SJCRH30 (cell line): ENCODE measurements around the gene UBR3. TPM values are rescaled to one million over a fixed set of nuclear protein-coding genes. Genes with fewer than 3 reads are reported as not detected.

Source experiments
- DNase-seq, 2 experiments: peaks; one replicate each; pipeline ENCODE4 v3.0.0-alpha.2; 2015 to 2020
- H3K27ac ChIP-seq: fragments of 250-450 bp; sonication (Bioruptor Pico); 2 replicates; pipeline ENCODE4 v1.5.1; 2020; ENCODE audit warnings: mild to moderate bottlenecking, moderate library complexity
- H3K27me3 ChIP-seq: fragments of 250-450 bp; sonication (Bioruptor Pico); 2 replicates; pipeline ENCODE4 v1.5.1; 2020; ENCODE audit warnings: mild to moderate bottlenecking, moderate library complexity
- H3K36me3 ChIP-seq: fragments of 250-450 bp; sonication (Bioruptor Pico); 2 replicates; pipeline ENCODE4 v1.5.1; 2020; ENCODE audit warnings: mild to moderate bottlenecking, moderate library complexity
- H3K4me1 ChIP-seq: fragments of 250-450 bp; sonication (Bioruptor Pico); 2 replicates; pipeline ENCODE4 v1.5.1; 2020; ENCODE audit warnings: mild to moderate bottlenecking, moderate library complexity
- H3K4me3 ChIP-seq: fragments of 250-450 bp; sonication (Bioruptor Pico); 2 replicates; pipeline ENCODE4 v1.5.1; 2020; ENCODE audit warnings: mild to moderate bottlenecking, moderate library complexity
- H3K9me3 ChIP-seq: fragments of 250-450 bp; sonication (Bioruptor Pico); replicated peaks from 2 replicates; pipeline ENCODE4 v1.5.1; 2020; ENCODE audit warnings: mild to moderate bottlenecking, moderate library complexity
- total RNA-seq: library from RNA; depleted of rRNA; stranded (reverse); fragments of >200 nt; shearing (Covaris generic); gene quantifications from 2 replicates; pipeline ENCODE4 v1.2.3, GENCODE V29; 2014

Gene UBR3
- total RNA-seq, 1 experiment from 2014 or later: 31.4 TPM

DNA sequence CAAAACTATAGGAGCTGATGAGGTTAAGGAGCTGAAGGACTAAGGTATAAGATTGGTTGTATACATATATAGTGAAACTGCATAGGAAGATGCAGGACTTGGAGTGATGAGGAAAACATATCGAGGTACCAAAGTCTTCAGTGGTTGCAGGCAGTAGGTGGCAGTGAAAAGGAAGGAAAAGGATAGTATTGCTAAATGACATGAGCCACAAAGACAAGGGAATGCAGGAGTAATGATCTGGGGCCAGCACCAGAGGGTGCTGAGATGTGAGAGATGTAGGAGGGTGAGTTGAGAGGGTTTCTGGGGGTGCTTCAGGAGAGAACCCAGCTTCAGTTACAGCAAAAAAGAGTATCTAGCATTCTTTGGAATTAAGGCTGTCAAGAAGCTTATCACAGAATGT lies 178.4 kb downstream of the UBR3 start:
- H3K4me1 ChIP-seq: no peaks in the 10 kb centered on the region
- no peak overlapping the region for H3K4me3 ChIP-seq
- no peak for DNase-seq
- H3K9me3 ChIP-seq: no peaks in the 10 kb centered on the region
- H3K36me3 ChIP-seq: peaks cover 12% of the 10 kb centered on the region
- no peak overlapping the region for H3K27ac ChIP-seq
- H3K27me3 ChIP-seq: no peaks in the 10 kb centered on the region

DNA sequence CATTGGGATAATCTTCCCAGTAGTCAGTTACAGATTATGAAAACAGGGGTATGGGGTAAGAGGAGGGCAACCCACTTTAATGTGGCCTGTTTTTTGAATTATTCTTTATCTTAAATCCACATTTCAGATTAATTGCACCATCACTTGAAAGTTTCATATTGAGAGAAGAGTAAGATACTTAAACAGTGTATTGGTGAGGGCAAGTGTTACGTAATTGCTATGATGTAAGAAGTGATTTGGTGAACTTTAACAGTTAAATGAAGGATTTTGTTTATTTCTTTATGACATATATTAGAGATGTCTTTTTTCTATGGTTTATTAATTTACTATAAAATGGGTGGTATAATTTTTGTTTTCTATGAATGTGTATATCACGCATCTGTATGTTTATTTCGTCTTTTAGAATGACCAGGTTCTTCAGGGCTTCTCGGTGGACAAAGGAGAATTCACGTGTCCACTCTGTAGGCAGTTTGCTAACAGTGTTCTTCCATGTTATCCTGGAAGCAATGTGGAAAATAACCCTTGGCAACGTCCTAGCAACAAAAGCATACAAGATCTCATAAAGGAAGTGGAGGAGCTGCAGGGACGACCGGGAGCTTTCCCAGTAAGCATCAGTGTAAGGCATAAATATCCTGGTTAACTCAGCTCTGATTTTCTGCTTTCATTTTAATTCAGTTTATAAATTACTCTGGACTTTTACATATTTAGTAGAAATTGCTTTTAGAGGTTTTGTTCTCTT lies 179.5 kb downstream of the UBR3 start:
- Histone ChIP-seq H3K4me1 (no peaks in the 10 kb centered on the region), H3K27me3 (no peaks in the 10 kb centered on the region), H3K27ac (no peak overlapping the region), H3K9me3 (no peaks in the 10 kb centered on the region), H3K36me3 (peaks cover 10% of the 10 kb centered on the region), H3K4me3 (no peak overlapping the region)
- no peak for DNase-seq

DNA sequence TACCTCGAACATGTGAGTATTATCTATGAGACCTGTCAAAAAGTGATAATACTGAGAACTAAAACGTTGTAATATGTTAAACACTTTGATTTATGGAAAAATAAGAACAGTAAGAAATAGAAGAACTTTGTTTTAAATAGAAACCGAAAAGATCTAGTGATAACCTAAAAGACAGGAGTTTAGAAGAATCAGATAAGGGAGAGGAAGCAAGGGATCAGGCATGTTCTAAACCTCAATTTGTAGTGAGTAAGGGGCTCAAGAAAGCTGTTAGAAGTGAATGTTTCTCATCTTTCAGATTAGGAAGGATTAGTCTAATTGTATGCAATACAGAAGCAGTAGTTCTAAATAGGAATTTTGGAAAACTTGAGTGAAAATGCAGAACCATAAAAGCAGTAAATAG lies 182.0 kb downstream of the UBR3 start:
- no peak overlapping the region for H3K27ac ChIP-seq
- H3K9me3 ChIP-seq: no peaks in the 10 kb centered on the region
- H3K4me1 ChIP-seq: no peaks in the 10 kb centered on the region
- H3K4me3 ChIP-seq: no peak overlapping the region
- H3K27me3 ChIP-seq: no peaks in the 10 kb centered on the region
- DNase-seq: no peak
- H3K36me3 ChIP-seq: peaks cover 6% of the 10 kb centered on the region

DNA sequence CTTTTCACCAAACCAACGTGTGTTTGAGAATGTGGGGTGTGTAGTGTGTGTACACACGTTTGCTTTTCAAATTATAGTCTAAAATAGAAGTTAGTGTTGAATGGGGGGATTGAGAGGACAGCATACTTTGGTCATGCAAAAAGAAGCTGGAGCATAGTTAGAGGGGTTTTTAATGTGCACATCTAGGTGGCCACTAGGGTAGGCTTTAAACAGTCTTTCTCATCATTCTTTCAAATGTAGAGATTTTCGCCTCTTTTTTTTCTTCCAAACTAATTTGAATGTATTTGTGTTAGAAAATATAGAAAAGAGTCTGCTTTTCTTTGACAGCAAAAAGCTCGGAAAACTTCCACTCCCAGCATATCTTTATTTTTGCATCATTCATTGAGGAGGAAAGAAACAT lies 185.5 kb downstream of the UBR3 start:
- no peak overlapping the region for H3K27ac ChIP-seq
- no peak for DNase-seq
- H3K36me3 ChIP-seq: peaks cover 5% of the 10 kb centered on the region
- H3K9me3 ChIP-seq: no peaks in the 10 kb centered on the region
- H3K27me3 ChIP-seq: no peaks in the 10 kb centered on the region
- H3K4me1 ChIP-seq: no peaks in the 10 kb centered on the region
- no peak overlapping the region for H3K4me3 ChIP-seq

DNA sequence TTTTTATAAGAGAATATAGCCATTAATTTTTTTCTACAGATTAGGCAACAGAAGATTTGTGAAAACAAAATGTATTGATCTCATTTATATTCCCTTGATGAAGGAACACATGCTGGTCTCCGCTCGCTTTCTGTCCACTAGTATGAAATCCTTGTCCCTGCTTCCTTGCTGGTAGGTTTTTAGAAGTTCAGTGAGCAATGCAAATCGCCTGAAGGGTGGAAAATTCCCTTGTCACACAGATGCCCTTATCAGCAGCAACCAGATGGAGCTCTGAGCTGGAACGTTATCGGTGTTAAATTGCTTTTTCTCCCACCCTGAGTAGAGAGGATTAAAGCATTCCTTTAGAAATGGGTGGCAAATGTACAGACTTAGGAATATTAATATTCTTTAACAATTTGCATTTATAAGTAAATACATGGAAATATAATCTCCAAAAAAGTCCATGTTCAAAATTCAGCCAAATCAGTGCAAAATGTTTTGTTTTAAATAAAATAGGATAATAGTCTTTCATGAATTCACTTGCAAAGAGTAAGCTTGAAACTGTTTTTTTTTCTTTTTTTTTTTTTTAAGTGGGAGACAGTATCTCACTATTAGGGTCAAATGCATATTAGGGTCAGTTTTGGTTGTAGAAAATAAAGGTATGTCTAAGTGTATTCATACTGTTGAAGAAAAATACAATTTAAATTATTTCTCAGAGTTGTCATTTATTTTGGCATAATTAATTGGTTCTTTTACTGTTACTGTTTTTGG lies 186.7 kb downstream of the UBR3 start:
- no peak overlapping the region for H3K4me3 ChIP-seq
- peak in 1 of 2 experiments; percentile 28 for DNase-seq
- H3K4me1 ChIP-seq: no peaks in the 10 kb centered on the region
- H3K27ac ChIP-seq: no peak overlapping the region
- peaks cover 7% of the 10 kb centered on the region; the same call in 1 of the 2 replicates for H3K36me3 ChIP-seq
- no peaks in the 10 kb centered on the region for H3K9me3 ChIP-seq
- no peaks in the 10 kb centered on the region for H3K27me3 ChIP-seq

DNA sequence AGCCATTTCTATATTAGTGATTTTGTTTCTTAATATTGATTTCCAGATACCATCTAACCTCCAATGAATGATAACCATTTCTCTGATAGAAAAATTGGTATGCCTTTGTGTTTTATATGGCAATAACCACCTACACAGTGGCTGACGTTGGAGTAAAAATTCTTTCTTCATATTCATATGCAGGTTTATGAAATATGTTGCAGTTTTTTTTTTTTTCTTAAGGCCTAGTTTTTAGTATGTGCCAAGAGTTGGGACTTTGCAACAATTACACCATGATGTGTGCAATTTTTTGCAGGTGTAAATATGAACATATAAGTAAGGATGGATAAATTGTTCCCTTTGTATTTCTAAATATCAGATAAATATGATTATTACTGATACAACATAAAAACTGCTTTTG lies 187.5 kb downstream of the UBR3 start:
- no peak overlapping the region for H3K27ac ChIP-seq
- no peaks in the 10 kb centered on the region for H3K27me3 ChIP-seq
- H3K4me3 ChIP-seq: no peak overlapping the region
- DNase-seq: no peak
- no peaks in the 10 kb centered on the region for H3K4me1 ChIP-seq
- H3K36me3 ChIP-seq: peaks cover 7% of the 10 kb centered on the region; the same call in 1 of the 2 replicates
- no peaks in the 10 kb centered on the region for H3K9me3 ChIP-seq

DNA sequence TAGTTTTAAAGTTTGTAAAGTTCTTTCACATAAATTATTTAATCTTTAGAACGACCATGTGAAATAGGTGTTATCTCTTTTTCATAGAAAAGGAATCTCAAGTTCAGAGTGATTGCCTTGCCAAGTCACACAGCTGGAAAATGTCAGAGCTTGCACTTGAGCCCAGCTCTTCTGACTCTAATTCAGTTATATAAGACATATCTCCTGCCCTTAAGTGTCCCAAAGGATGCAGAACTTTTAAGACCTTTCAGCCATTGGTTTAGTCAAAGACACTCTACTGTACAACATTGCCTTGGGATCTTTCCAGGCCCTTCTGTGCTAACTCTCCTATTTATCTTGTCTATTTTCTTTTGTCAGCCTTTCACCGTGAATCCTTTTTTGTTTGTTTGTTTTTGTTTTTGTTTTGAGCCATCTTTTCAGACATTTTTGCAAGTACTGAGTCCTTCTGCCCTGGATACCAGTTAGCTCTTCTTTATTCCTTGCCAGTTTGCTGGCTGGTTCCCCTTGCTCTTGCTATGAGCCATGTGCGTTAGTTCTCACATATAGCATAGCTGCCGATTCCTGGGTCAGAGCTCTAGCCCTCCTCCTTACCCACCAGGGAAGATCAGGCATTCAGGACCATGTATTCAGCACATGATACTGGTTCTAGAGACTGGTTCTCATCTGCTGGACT lies 190.7 kb downstream of the UBR3 start:
- H3K36me3 ChIP-seq: peaks cover 10% of the 10 kb centered on the region
- no peak overlapping the region for H3K4me3 ChIP-seq
- no peak overlapping the region for H3K27ac ChIP-seq
- H3K4me1 ChIP-seq: no peaks in the 10 kb centered on the region
- H3K27me3 ChIP-seq: no peaks in the 10 kb centered on the region
- no peaks in the 10 kb centered on the region for H3K9me3 ChIP-seq
- no peak for DNase-seq

DNA sequence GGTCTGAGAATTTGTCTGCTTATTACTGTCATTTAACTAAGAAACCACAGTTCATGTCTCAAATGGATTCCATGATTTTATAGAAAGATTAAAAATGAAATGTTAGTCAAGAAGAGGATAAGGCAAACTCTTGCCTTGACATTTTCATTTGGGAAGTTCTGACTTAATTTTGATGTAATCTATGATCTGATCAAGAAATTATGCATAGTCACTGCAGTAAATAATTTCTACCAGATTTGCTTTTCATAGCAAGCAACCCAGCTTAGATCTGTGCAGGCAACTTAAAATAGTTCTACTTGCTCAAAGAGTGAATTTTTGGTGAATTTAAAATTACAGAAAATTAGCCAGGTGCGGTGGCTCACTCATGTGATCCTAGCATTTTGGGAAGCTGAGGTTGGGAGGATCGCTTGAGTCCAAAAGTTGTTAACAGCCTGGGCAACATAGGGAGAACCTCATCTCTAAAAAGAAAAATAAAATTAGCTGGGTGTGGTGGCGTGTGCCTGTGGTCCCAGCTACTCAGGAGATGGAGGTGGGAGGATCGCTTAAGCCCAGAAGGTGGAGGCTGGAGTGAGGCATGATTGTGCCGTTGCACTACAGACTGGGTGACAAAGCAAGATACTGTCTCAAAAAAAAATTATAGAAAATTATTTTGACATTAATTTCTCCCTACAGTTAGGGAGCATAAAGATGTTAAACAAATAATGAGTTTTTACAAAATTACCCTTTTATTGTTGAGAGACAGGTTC lies 192.0 kb downstream of the UBR3 start:
- Histone ChIP-seq H3K27ac (no peak overlapping the region), H3K4me1 (no peaks in the 10 kb centered on the region), H3K27me3 (no peaks in the 10 kb centered on the region), H3K9me3 (no peaks in the 10 kb centered on the region), H3K4me3 (no peak overlapping the region), H3K36me3 (peaks cover 10% of the 10 kb centered on the region)
- no peak for DNase-seq

DNA sequence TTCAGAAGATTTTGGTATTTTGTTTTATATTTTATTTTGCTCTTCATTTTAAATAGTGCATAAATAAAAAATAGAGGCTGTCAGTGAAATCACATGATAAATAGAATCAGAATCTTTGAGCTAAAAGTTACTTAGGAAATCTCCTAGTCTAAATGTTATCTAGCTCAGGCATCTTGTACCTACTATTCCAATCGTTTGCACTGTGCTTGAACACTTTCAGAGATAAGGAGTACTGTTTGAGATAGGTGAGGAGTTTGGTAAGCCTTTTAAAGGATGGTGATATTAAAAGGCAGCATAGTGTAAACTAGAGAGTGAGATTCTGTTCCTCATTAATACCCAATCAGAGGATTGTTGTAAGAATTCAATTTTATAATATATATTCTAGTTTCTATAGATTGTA lies 193.5 kb downstream of the UBR3 start:
- Histone ChIP-seq H3K4me1 (no peaks in the 10 kb centered on the region), H3K36me3 (peaks cover 10% of the 10 kb centered on the region), H3K4me3 (no peak overlapping the region), H3K27ac (no peak overlapping the region), H3K27me3 (no peaks in the 10 kb centered on the region), H3K9me3 (no peaks in the 10 kb centered on the region)
- DNase-seq: no peak

DNA sequence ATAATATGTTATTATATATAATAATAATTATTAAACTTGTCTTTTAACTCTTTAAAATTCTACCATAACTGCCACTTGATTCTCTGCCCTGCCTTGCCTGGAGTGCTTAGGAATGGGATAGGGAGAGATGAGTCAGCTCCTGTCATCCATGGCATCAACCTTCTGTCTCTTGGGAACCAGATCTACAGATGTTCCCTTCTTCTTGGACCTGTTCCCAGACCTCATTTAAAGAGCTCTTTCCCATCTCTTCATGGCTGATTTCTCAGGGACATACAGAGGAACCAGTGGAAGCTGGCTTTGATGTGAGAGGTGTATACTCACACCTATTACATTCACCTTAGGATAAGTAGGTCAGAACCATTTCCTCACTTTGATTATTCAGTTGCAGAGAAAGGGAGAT lies 195.4 kb downstream of the UBR3 start:
- H3K27ac ChIP-seq: no peak overlapping the region
- peak; percentile 8 to 53 for DNase-seq

DNA sequence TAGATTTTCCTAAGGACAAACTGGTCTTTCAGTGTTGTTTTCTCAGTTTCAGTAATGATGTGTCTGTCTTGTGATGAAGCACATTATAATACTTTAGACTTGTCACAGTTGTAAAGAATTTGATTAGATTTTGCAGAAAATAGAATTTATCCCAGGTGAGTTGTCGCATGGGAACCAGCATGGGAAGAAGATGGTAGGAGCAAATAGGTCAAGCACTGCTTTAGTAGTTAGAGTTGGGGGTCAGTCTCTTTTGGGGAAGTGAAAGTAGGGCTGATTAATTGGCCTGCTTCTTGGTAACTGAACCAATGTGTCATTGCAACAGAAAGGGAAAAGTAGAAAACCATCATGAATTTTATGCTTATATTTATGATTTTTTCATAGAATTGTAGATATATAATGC lies 197.5 kb downstream of the UBR3 start:
- peaks cover 8% of the 10 kb centered on the region; the same call in 1 of the 2 replicates for H3K36me3 ChIP-seq
- H3K4me3 ChIP-seq: no peak overlapping the region

More for the DNA sequence above, 195.4 kb downstream of the UBR3 start:
- no peaks in the 10 kb centered on the region for H3K9me3 ChIP-seq
- no peaks in the 10 kb centered on the region for H3K27me3 ChIP-seq
- no peaks in the 10 kb centered on the region for H3K4me1 ChIP-seq
- H3K4me3 ChIP-seq: no peak overlapping the region
- peaks cover 8% of the 10 kb centered on the region for H3K36me3 ChIP-seq

DNA sequence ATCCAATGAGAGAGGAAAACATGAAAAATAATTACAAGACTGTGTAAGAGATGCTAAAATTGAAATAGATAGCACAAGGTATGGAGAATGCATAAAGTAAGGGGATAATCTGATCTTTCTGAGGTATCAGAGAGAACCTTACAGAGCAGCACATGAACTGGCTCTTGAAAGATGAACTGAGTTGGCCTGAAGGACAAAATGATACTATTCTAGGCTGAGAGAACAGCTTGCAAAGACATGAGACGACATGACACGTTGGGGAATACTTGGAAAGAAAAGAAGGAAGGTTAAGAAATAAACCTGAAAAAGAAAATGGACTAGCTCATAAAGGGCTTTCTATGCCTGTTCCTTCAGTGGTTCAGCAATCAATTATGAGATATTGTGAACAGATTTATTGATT lies 198.0 kb downstream of the UBR3 start:
- Histone ChIP-seq H3K27me3 (no peaks in the 10 kb centered on the region), H3K36me3 (peaks cover 8% of the 10 kb centered on the region), H3K27ac (no peak overlapping the region), H3K4me1 (no peaks in the 10 kb centered on the region), H3K4me3 (no peak overlapping the region), H3K9me3 (no peaks in the 10 kb centered on the region)
- no peak for DNase-seq

More for the DNA sequence above, 197.5 kb downstream of the UBR3 start:
- H3K9me3 ChIP-seq: no peaks in the 10 kb centered on the region
- H3K4me1 ChIP-seq: no peaks in the 10 kb centered on the region
- no peak for DNase-seq
- no peaks in the 10 kb centered on the region for H3K27me3 ChIP-seq
- no peak overlapping the region for H3K27ac ChIP-seq

DNA sequence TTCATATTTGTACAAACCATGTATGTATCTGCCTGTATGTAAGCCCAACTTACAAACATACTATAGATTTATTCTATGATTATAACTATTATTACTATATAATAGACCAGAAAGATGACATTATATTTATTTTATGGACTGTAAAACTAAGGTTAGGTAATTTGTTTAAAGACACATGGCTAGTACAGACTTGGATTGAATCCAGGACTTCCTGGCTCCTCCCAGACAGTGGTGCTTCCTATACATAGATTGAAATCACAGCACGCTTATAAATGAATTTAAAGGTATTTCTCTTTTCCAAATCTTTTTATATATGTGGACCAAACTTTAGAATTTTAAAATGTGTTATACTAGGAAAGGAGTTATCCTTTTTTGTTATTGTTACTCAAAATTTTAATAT lies 199.1 kb downstream of the UBR3 start:
- peaks cover 6% of the 10 kb centered on the region for H3K36me3 ChIP-seq
- H3K27ac ChIP-seq: no peak overlapping the region
- no peaks in the 10 kb centered on the region for H3K27me3 ChIP-seq
- H3K9me3 ChIP-seq: no peaks in the 10 kb centered on the region
- H3K4me1 ChIP-seq: no peaks in the 10 kb centered on the region
- peak in 1 of 2 experiments; percentile 6 for DNase-seq
- no peak overlapping the region for H3K4me3 ChIP-seq

DNA sequence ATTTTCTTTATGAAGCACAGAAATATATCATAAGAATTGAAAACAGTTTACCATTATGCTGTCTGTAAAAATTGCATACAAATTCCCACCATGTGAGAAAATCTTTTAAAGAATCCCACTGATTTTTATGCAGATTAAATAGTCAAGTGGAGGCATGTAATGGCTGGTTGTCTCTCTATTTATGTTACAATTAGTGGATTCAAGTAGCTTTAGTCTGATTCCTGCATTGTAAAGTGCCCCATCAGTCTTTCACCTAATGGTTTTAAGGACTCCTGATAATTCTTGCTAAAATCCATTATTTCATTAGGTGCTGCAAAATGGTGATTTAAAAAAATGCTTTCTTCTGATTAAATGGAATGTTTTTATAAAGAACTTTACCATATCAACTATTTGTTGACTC lies 202.3 kb downstream of the UBR3 start:
- peaks cover 8% of the 10 kb centered on the region for H3K36me3 ChIP-seq
- no peak overlapping the region for H3K27ac ChIP-seq
- no peak for DNase-seq
- H3K9me3 ChIP-seq: no peaks in the 10 kb centered on the region
- H3K27me3 ChIP-seq: no peaks in the 10 kb centered on the region
- no peaks in the 10 kb centered on the region for H3K4me1 ChIP-seq
- no peak overlapping the region for H3K4me3 ChIP-seq
